ENCODE results near the gene PARP8.

The PARP8 gene

GRCh38 chr5:50875002-50875344, 208.5 kb downstream of the PARP8 start:
- H3K4me3 ChIP-seq (ENCODE audit: low read depth in 1 of 5, low read length in 5 of 5): no peak overlapping the region
- peaks cover 0 to 3% (median 0%) of the 10 kb centered on the region in 5 donors for H3K27me3 ChIP-seq (ENCODE audit: control insufficient read depth in 5 of 5, insufficient read depth in 4 of 5, low read length in 5 of 5)
- H3K9me3 ChIP-seq (ENCODE audit: control insufficient read depth in 5 of 5, low read length in 5 of 5): no peaks in the 10 kb centered on the region
- H3K36me3 ChIP-seq (ENCODE audit: control insufficient read depth in 5 of 5, insufficient read depth in 5 of 5, low read length in 5 of 5): no peaks in the 10 kb centered on the region
- H3K9ac ChIP-seq (ENCODE audit: low read length in 5 of 5): no peak overlapping the region
- H3K4me1 ChIP-seq (ENCODE audit: control insufficient read depth in 5 of 5, insufficient read depth in 5 of 5, low read length in 5 of 5): peaks cover 0 to 7% (median 0%) of the 10 kb centered on the region in 5 donors
- H3K27ac ChIP-seq (ENCODE audit: low read depth, low read length): no peak overlapping the region

GRCh38 chr5:50878470-50878869, 212.0 kb downstream of the PARP8 start:
- no peak overlapping the region for H3K4me3 ChIP-seq (ENCODE audit: low read depth in 1 of 5, low read length in 5 of 5)

GRCh38 chr5:50881407-50881806, 215.0 kb downstream of the PARP8 start:
- Histone ChIP-seq H3K36me3 (ENCODE audit: control insufficient read depth in 5 of 5, insufficient read depth in 5 of 5, low read length in 5 of 5) (no peaks in the 10 kb centered on the region), H3K27ac (ENCODE audit: low read depth, low read length) (no peak overlapping the region), H3K4me3 (ENCODE audit: low read depth in 1 of 5, low read length in 5 of 5) (no peak overlapping the region)

More at GRCh38 chr5:50878470-50878869, 212.0 kb downstream of the PARP8 start:
- no peaks in the 10 kb centered on the region for H3K36me3 ChIP-seq (ENCODE audit: control insufficient read depth in 5 of 5, insufficient read depth in 5 of 5, low read length in 5 of 5)
- no peak overlapping the region for H3K27ac ChIP-seq (ENCODE audit: low read depth, low read length)
- no peaks in the 10 kb centered on the region for H3K27me3 ChIP-seq (ENCODE audit: control insufficient read depth in 5 of 5, insufficient read depth in 4 of 5, low read length in 5 of 5)
- peaks cover 0 to 11% (median 0%) of the 10 kb centered on the region in 5 donors for H3K4me1 ChIP-seq (ENCODE audit: control insufficient read depth in 5 of 5, insufficient read depth in 5 of 5, low read length in 5 of 5)
- no peak overlapping the region for H3K9ac ChIP-seq (ENCODE audit: low read length in 5 of 5)
- no peaks in the 10 kb centered on the region for H3K9me3 ChIP-seq (ENCODE audit: control insufficient read depth in 5 of 5, low read length in 5 of 5)

GRCh38 chr5:50886657-50887345, 220.4 kb downstream of the PARP8 start:
- Histone ChIP-seq H3K27ac (ENCODE audit: low read depth, low read length) (no peak overlapping the region), H3K4me1 (ENCODE audit: control insufficient read depth in 5 of 5, insufficient read depth in 5 of 5, low read length in 5 of 5) (no peaks in the 10 kb centered on the region), H3K36me3 (ENCODE audit: control insufficient read depth in 5 of 5, insufficient read depth in 5 of 5, low read length in 5 of 5) (no peaks in the 10 kb centered on the region), H3K9ac (ENCODE audit: low read length in 5 of 5) (no peak overlapping the region), H3K9me3 (ENCODE audit: control insufficient read depth in 5 of 5, low read length in 5 of 5) (peaks cover 0 to 3% (median 0%) of the 10 kb centered on the region in 5 donors), H3K27me3 (ENCODE audit: control insufficient read depth in 5 of 5, insufficient read depth in 4 of 5, low read length in 5 of 5) (peaks cover 0 to 3% (median 0%) of the 10 kb centered on the region in 5 donors), H3K4me3 (ENCODE audit: low read depth in 1 of 5, low read length in 5 of 5) (no peak overlapping the region)

More at GRCh38 chr5:50881407-50881806, 215.0 kb downstream of the PARP8 start:
- H3K27me3 ChIP-seq (ENCODE audit: control insufficient read depth in 5 of 5, insufficient read depth in 4 of 5, low read length in 5 of 5): peaks cover 0 to 3% (median 0%) of the 10 kb centered on the region in 5 donors
- no peaks in the 10 kb centered on the region for H3K9me3 ChIP-seq (ENCODE audit: control insufficient read depth in 5 of 5, low read length in 5 of 5)
- H3K4me1 ChIP-seq (ENCODE audit: control insufficient read depth in 5 of 5, insufficient read depth in 5 of 5, low read length in 5 of 5): peaks cover 0 to 11% (median 0%) of the 10 kb centered on the region in 5 donors
- H3K9ac ChIP-seq (ENCODE audit: low read length in 5 of 5): no peak overlapping the region

GRCh38 chr5:50887889-50888633, 221.6 kb downstream of the PARP8 start:
- Histone ChIP-seq H3K9ac (ENCODE audit: low read length in 5 of 5) (no peak overlapping the region), H3K27ac (ENCODE audit: low read depth, low read length) (no peak overlapping the region)

GRCh38 chr5:50888751-50889150, 222.3 kb downstream of the PARP8 start:
- Histone ChIP-seq H3K36me3 (ENCODE audit: control insufficient read depth in 5 of 5, insufficient read depth in 5 of 5, low read length in 5 of 5) (no peaks in the 10 kb centered on the region), H3K9ac (ENCODE audit: low read length in 5 of 5) (no peak overlapping the region), H3K27ac (ENCODE audit: low read depth, low read length) (no peak overlapping the region), H3K4me3 (ENCODE audit: low read depth in 1 of 5, low read length in 5 of 5) (no peak overlapping the region), H3K27me3 (ENCODE audit: control insufficient read depth in 5 of 5, insufficient read depth in 4 of 5, low read length in 5 of 5) (peaks cover 0 to 3% (median 0%) of the 10 kb centered on the region in 5 donors), H3K9me3 (ENCODE audit: control insufficient read depth in 5 of 5, low read length in 5 of 5) (peaks cover 0 to 3% (median 0%) of the 10 kb centered on the region in 5 donors), H3K4me1 (ENCODE audit: control insufficient read depth in 5 of 5, insufficient read depth in 5 of 5, low read length in 5 of 5) (no peaks in the 10 kb centered on the region)

More at GRCh38 chr5:50887889-50888633, 221.6 kb downstream of the PARP8 start:
- H3K9me3 ChIP-seq (ENCODE audit: control insufficient read depth in 5 of 5, low read length in 5 of 5): peaks cover 0 to 3% (median 0%) of the 10 kb centered on the region in 5 donors
- H3K4me1 ChIP-seq (ENCODE audit: control insufficient read depth in 5 of 5, insufficient read depth in 5 of 5, low read length in 5 of 5): no peaks in the 10 kb centered on the region
- peaks cover 0 to 3% (median 0%) of the 10 kb centered on the region in 5 donors for H3K27me3 ChIP-seq (ENCODE audit: control insufficient read depth in 5 of 5, insufficient read depth in 4 of 5, low read length in 5 of 5)
- H3K4me3 ChIP-seq (ENCODE audit: low read depth in 1 of 5, low read length in 5 of 5): no peak overlapping the region
- H3K36me3 ChIP-seq (ENCODE audit: control insufficient read depth in 5 of 5, insufficient read depth in 5 of 5, low read length in 5 of 5): no peaks in the 10 kb centered on the region

GRCh38 chr5:50889790-50890189, 223.4 kb downstream of the PARP8 start:
- Histone ChIP-seq H3K36me3 (ENCODE audit: control insufficient read depth in 5 of 5, insufficient read depth in 5 of 5, low read length in 5 of 5) (no peaks in the 10 kb centered on the region), H3K27ac (ENCODE audit: low read depth, low read length) (no peak overlapping the region), H3K27me3 (ENCODE audit: control insufficient read depth in 5 of 5, insufficient read depth in 4 of 5, low read length in 5 of 5) (peaks cover 0 to 3% (median 0%) of the 10 kb centered on the region in 5 donors), H3K4me3 (ENCODE audit: low read depth in 1 of 5, low read length in 5 of 5) (no peak overlapping the region), H3K9me3 (ENCODE audit: control insufficient read depth in 5 of 5, low read length in 5 of 5) (peaks cover 0 to 3% (median 0%) of the 10 kb centered on the region in 5 donors), H3K4me1 (ENCODE audit: control insufficient read depth in 5 of 5, insufficient read depth in 5 of 5, low read length in 5 of 5) (no peaks in the 10 kb centered on the region), H3K9ac (ENCODE audit: low read length in 5 of 5) (no peak overlapping the region)

Measured in subcutaneous abdominal adipose tissue (tissue), 5 donors.